Effector memory CD8-positive, alpha-beta T cell (primary cell): Measurements from ENCODE around the gene TMC1.

ENCODE experiments used
- ATAC-seq: fragments of 150-1000 bp; cut with Tn5 transposase; replicated peaks from 2 replicates; pipeline ENCODE4 v1.10.0; 2021; ENCODE audit warnings: mild to moderate bottlenecking, moderate library complexity
- DNase-seq, 3 experiments: peaks; one replicate each; pipeline ENCODE4 v3.0.0; 2021
- H3K27ac Mint-ChIP-seq, 2 donors: one replicate each; pipeline ENCODE4 v1.8.0; 2022; ENCODE audit warnings: mild to moderate bottlenecking in 2 of 2, mixed read lengths in 2 of 2, moderate library complexity in 2 of 2
- H3K27me3 Mint-ChIP-seq, 2 donors: one replicate each; pipeline ENCODE4 v1.8.0; 2022; ENCODE audit warnings: mixed read lengths in 2 of 2
- H3K36me3 Mint-ChIP-seq: one replicate; pipeline ENCODE4 v1.8.0; 2022; ENCODE audit warnings: mild to moderate bottlenecking, moderate library complexity, mixed read lengths; ENCODE audit not compliant: insufficient read depth
- H3K4me1 Mint-ChIP-seq, 2 donors: one replicate each; pipeline ENCODE4 v1.8.0; 2022; ENCODE audit warnings: low read depth in 2 of 2, mixed read lengths in 2 of 2
- H3K4me3 Mint-ChIP-seq, 2 donors: one replicate each; pipeline ENCODE4 v1.8.0; 2022; ENCODE audit warnings: mild to moderate bottlenecking in 2 of 2, mixed read lengths in 2 of 2, moderate library complexity in 2 of 2
- H3K9me3 Mint-ChIP-seq, 2 donors: one replicate each; pipeline ENCODE4 v1.8.0; 2022; ENCODE audit warnings: mixed read lengths in 2 of 2

The TMC1 gene

GRCh38 chr9:72564479-72565281 is 43.3 kb downstream of the TMC1 start:
- H3K27me3 Mint-ChIP-seq = peaks cover 0 to 20% of the 10 kb centered on the region in 2 donors
- no peak for DNase-seq
- H3K4me3 Mint-ChIP-seq = no peak overlapping the region
- ATAC-seq = no peak
- no peaks in the 10 kb centered on the region for H3K4me1 Mint-ChIP-seq
- H3K9me3 Mint-ChIP-seq = no peaks in the 10 kb centered on the region
- H3K27ac Mint-ChIP-seq = no peak overlapping the region
- H3K36me3 Mint-ChIP-seq = peaks cover 4% of the 10 kb centered on the region

- H3K4me1 Mint-ChIP-seq = no peaks in the 10 kb centered on the region
- ATAC-seq (no peak), DNase-seq (no peak)
- peaks cover 0 to 17% of the 10 kb centered on the region in 2 donors for H3K27me3 Mint-ChIP-seq
- no peak overlapping the region for H3K27ac Mint-ChIP-seq
- H3K9me3 Mint-ChIP-seq = no peaks in the 10 kb centered on the region
- no peak overlapping the region for H3K4me3 Mint-ChIP-seq
- H3K36me3 Mint-ChIP-seq = peaks cover 4% of the 10 kb centered on the region
Observed at GRCh38 chr9:72565535-72565934, 44.1 kb downstream of the TMC1 start.

- Mint-ChIP-seq H3K27me3 (peaks cover 0 to 19% of the 10 kb centered on the region in 2 donors), H3K4me3 (no peak overlapping the region), H3K9me3 (no peaks in the 10 kb centered on the region), H3K27ac (no peak overlapping the region), H3K4me1 (peaks cover 0 to 3% of the 10 kb centered on the region in 2 donors), H3K36me3 (no peaks in the 10 kb centered on the region)
- ATAC-seq = no peak
- DNase-seq = no peak
Observed at GRCh38 chr9:72574156-72574810, 52.9 kb downstream of the TMC1 start.

DNA sequence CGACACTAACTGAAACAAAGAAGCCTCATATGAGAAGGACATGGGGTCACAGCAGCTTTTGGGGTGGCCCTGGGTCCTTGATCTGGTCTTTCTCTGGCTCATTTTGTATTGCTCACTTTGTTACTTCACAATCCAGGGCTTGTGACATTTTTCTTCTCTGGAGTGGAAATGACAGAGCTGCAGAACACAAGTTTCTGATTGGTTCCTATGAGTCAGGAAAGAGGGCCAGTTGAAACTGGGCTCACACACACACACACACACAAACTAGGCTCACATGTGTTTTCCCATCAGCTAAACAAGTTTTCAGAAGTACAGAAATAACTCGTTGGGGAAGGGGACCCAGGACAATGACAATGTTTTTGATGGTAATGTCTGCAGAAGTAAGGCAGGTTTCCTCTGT is 54.3 kb downstream of the TMC1 start:
- Mint-ChIP-seq H3K4me3 (no peak overlapping the region), H3K4me1 (peaks cover 0 to 3% of the 10 kb centered on the region in 2 donors), H3K36me3 (no peaks in the 10 kb centered on the region), H3K27me3 (peaks cover 0 to 17% of the 10 kb centered on the region in 2 donors), H3K27ac (no peak overlapping the region), H3K9me3 (no peaks in the 10 kb centered on the region)
- DNase-seq = no peak
- ATAC-seq = no peak

DNA sequence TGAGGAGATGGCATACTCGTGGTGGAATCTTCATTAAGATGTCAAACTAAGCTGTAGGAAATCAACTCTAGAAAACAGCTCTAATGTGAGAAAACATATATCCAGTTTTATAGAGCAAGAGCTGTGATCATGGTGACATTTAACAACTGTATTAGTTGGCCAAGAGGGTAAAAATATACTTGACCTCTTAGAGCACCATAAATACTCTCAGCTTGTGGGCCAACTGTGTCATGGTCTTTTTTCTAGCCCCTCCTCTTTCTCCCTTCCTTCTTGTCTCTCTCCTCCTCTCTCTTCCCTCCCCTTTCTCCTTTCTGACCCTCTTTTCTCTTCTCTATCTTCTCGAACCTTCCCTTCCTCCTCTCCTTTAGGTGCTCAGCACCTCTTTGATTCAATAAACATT is 54.7 kb downstream of the TMC1 start:
- no peak for DNase-seq
- H3K27ac Mint-ChIP-seq = no peak overlapping the region
- peaks cover 0 to 3% of the 10 kb centered on the region in 2 donors for H3K4me1 Mint-ChIP-seq
- H3K36me3 Mint-ChIP-seq = no peaks in the 10 kb centered on the region
- H3K9me3 Mint-ChIP-seq = no peaks in the 10 kb centered on the region
- H3K4me3 Mint-ChIP-seq = no peak overlapping the region
- H3K27me3 Mint-ChIP-seq = peaks cover 0 to 17% of the 10 kb centered on the region in 2 donors
- ATAC-seq = no peak

GRCh38 chr9:72577212-72577753 is 55.9 kb downstream of the TMC1 start:
- ATAC-seq (no peak), DNase-seq (no peak)
- peaks cover 0 to 3% of the 10 kb centered on the region in 2 donors for H3K4me1 Mint-ChIP-seq
- H3K27ac Mint-ChIP-seq = no peak overlapping the region
- H3K36me3 Mint-ChIP-seq = peaks cover 2% of the 10 kb centered on the region
- H3K27me3 Mint-ChIP-seq = peaks cover 0 to 17% of the 10 kb centered on the region in 2 donors
- no peak overlapping the region for H3K4me3 Mint-ChIP-seq
- H3K9me3 Mint-ChIP-seq = no peaks in the 10 kb centered on the region

- Mint-ChIP-seq H3K9me3 (no peaks in the 10 kb centered on the region), H3K36me3 (peaks cover 5% of the 10 kb centered on the region), H3K4me3 (no peak overlapping the region), H3K27me3 (peaks cover 0 to 12% of the 10 kb centered on the region in 2 donors), H3K27ac (no peak overlapping the region), H3K4me1 (peaks cover 0 to 11% of the 10 kb centered on the region in 2 donors)
- DNase-seq (no peak), ATAC-seq (no peak)
Observed at GRCh38 chr9:72579190-72579589, 57.8 kb downstream of the TMC1 start.

- H3K27ac Mint-ChIP-seq = no peak overlapping the region
- DNase-seq (no peak), ATAC-seq (no peak)
- no peaks in the 10 kb centered on the region for H3K9me3 Mint-ChIP-seq
- H3K36me3 Mint-ChIP-seq = peaks cover 5% of the 10 kb centered on the region
- H3K27me3 Mint-ChIP-seq = peaks cover 0 to 12% of the 10 kb centered on the region in 2 donors
- peaks cover 0 to 8% of the 10 kb centered on the region in 2 donors for H3K4me1 Mint-ChIP-seq
- H3K4me3 Mint-ChIP-seq = no peak overlapping the region
Observed at GRCh38 chr9:72579880-72580550, 58.6 kb downstream of the TMC1 start.

DNA sequence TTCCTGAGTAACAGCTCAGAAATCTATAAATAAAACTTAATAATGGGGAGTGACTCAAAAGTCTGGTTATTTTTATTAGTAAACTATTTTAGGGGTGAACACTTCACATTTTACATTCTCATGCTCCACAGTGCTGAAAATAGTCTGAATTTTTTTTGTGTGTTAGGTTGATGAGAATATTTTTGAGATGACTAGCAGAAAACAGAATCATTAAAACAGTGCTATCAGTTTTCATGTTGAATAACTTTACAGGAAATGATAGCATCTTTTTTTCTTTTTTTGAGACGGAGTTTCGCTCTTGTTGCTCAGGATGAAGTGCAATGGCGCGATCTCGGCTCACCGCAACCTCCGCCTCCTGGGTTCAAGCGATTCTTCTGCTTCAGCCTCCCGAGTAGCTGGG is 60.3 kb downstream of the TMC1 start:
- no peak for DNase-seq
- Mint-ChIP-seq H3K9me3 (no peaks in the 10 kb centered on the region), H3K4me3 (peak overlapping the region in 1 of 2 donors; percentile 56)

GRCh38 chr9:72583370-72583769 is 62.0 kb downstream of the TMC1 start:
- H3K4me3 Mint-ChIP-seq = no peak overlapping the region
- no peak overlapping the region for H3K27ac Mint-ChIP-seq
- ATAC-seq = no peak

More for the DNA sequence above, 60.3 kb downstream of the TMC1 start:
- Mint-ChIP-seq H3K27ac (no peak overlapping the region), H3K4me1 (peaks cover 6 to 19% of the 10 kb centered on the region in 2 donors), H3K27me3 (peaks cover 0 to 12% of the 10 kb centered on the region in 2 donors), H3K36me3 (peaks cover 6% of the 10 kb centered on the region)
- no peak for ATAC-seq

GRCh38 chr9:72586388-72587130 is 65.2 kb downstream of the TMC1 start:
- peak; percentile 2 to 31 (median 23) for DNase-seq
- Mint-ChIP-seq H3K36me3 (peaks cover 8% of the 10 kb centered on the region), H3K4me1 (peaks cover 8 to 21% of the 10 kb centered on the region in 2 donors), H3K4me3 (no peak overlapping the region), H3K27ac (peak overlapping the region in 1 of 2 donors; percentile 36), H3K27me3 (no peaks in the 10 kb centered on the region), H3K9me3 (no peaks in the 10 kb centered on the region)
- ATAC-seq = peak; percentile 86

More at GRCh38 chr9:72583370-72583769, 62.0 kb downstream of the TMC1 start:
- Mint-ChIP-seq H3K4me1 (peaks cover 8 to 21% of the 10 kb centered on the region in 2 donors), H3K9me3 (no peaks in the 10 kb centered on the region), H3K27me3 (peaks cover 0 to 9% of the 10 kb centered on the region in 2 donors), H3K36me3 (peaks cover 10% of the 10 kb centered on the region)
- no peak for DNase-seq

GRCh38 chr9:72588336-72588735 is 66.9 kb downstream of the TMC1 start:
- H3K36me3 Mint-ChIP-seq = peaks cover 5% of the 10 kb centered on the region
- H3K4me3 Mint-ChIP-seq = no peak overlapping the region
- H3K4me1 Mint-ChIP-seq = peaks cover 8 to 20% of the 10 kb centered on the region in 2 donors
- ATAC-seq = no peak
- H3K27ac Mint-ChIP-seq = no peak overlapping the region
- DNase-seq = no peak
- no peaks in the 10 kb centered on the region for H3K27me3 Mint-ChIP-seq
- H3K9me3 Mint-ChIP-seq = no peaks in the 10 kb centered on the region
